A549 (cell line): ENCODE results near the gene SLC25A5. TPM values are rescaled to one million over a fixed set of nuclear protein-coding genes. Genes with fewer than 3 reads are reported as not detected.

Experiments
- ATAC-seq, 2 experiments: fragments of 200-7000 bp in 1 of 2; fragments of >200 bp in 1 of 2; cut with Nextera tagmentation in 1 of 2; cut with Tn5 transposase in 1 of 2; 3 replicates each; pipeline versions ENCODE4 v1.8.0 to v1.9.1; 2018 to 2020; ENCODE audit warnings: mild to moderate bottlenecking in 1 of 2, moderate library complexity in 1 of 2
- CTCF ChIA-PET: fragments of 300-600 bp; sonication (Branson Sonifier 250); formaldehyde crosslinking; extraction: SDS; loops from one replicate; lab custom pipeline; 2021; ENCODE audit warnings: antibody characterized with exemption, inconsistent platforms; lab: Yijun Ruan, JAX
- POLR2A ChIA-PET: fragments of 350-600 bp; formaldehyde crosslinking; extraction: SDS; loops from one replicate; lab custom pipeline; 2021; ENCODE audit warnings: antibody characterized with exemption, inconsistent platforms; lab: Yijun Ruan, JAX
- DNase-seq, 2 experiments: peaks; one replicate each; pipeline versions ENCODE4 v3.0.0 to v3.0.0-alpha.2; 2011 to 2016; ENCODE audit warnings: low read depth in 1 of 2, low spot score in 1 of 2
- FAIRE-seq: peaks from 2 replicates; lab custom pipeline; 2011; peaks lifted over from hg19 to GRCh38; lab: Jason Lieb, UNC
- H3K27ac ChIP-seq, 2 experiments: fragments of >200 bp; sonication (Bioruptor Twin); formaldehyde crosslinking; 3 replicates each; pipeline ENCODE4 v1.5.1; 2016 to 2017
- H3K4me1 ChIP-seq: fragments of >200 bp; sonication (Bioruptor Twin); formaldehyde crosslinking; 3 replicates; pipeline ENCODE4 v1.6.1; 2016
- H3K4me2 ChIP-seq: fragments of >200 bp; sonication (Bioruptor Twin); formaldehyde crosslinking; 3 replicates; pipeline ENCODE4 v1.6.1; 2016
- H3K4me3 ChIP-seq: fragments of >200 bp; sonication (Bioruptor Twin); formaldehyde crosslinking; 3 replicates; pipeline ENCODE4 v1.5.1; 2016
- H3K9me3 ChIP-seq: fragments of >200 bp; sonication (Bioruptor Twin); formaldehyde crosslinking; 3 replicates; pipeline ENCODE4 v1.6.1; 2016
- BHLHE40 ChIP-seq: IDR thresholded peaks from 2 replicates; pipeline ENCODE4 v1.6.1; 2012; ENCODE audit warnings: low read depth, low read length, inconsistent platforms
- CBX2 ChIP-seq: fragments of 200-600 bp; sonication (generic); IDR thresholded peaks from 2 replicates; pipeline ENCODE4 v1.6.1; 2016; ENCODE audit warnings: low read depth, mild to moderate bottlenecking, borderline replicate concordance
- CBX8 ChIP-seq: fragments of 200-600 bp; sonication (generic); IDR thresholded peaks from 2 replicates; pipeline ENCODE4 v1.6.1; 2016
- CEBPB ChIP-seq, 2 experiments: fragments of >200 bp in 1 of 2; sonication (Bioruptor Twin) in 1 of 2; formaldehyde crosslinking in 1 of 2; IDR thresholded peaks; 2 replicates each; pipeline ENCODE4 v1.6.1; 2012 to 2016
- CHD2 ChIP-seq: fragments of 150-350 bp; IDR thresholded peaks from 2 replicates; pipeline ENCODE4 v1.6.1; 2014; ENCODE audit warnings: low read length; ENCODE audit not compliant: partially characterized antibody
- E2F6 ChIP-seq: IDR thresholded peaks from 2 replicates; pipeline ENCODE4 v1.6.1; 2012; ENCODE audit warnings: low read depth, borderline replicate concordance
- HES2 ChIP-seq: fragments of >200 bp; sonication (Bioruptor Twin); formaldehyde crosslinking; IDR thresholded peaks from 2 replicates; pipeline ENCODE4 v1.6.1; 2016
- HOXB13 ChIP-seq: fragments of 250-450 bp; sonication (Bioruptor Pico); IDR thresholded peaks from 2 replicates; pipeline ENCODE4 v1.5.0; 2020; ENCODE audit warnings: low read depth, mild to moderate bottlenecking, moderate library complexity
- HOXB5 ChIP-seq: fragments of 250-450 bp; sonication (Bioruptor Pico); IDR thresholded peaks from 2 replicates; pipeline ENCODE4 v1.5.0; 2020; ENCODE audit warnings: mild to moderate bottlenecking, moderate library complexity
- JUN ChIP-seq, 2 experiments: fragments of >200 bp; sonication (Bioruptor Twin); formaldehyde crosslinking; IDR thresholded peaks; 2 replicates in 1 of 2; 3 replicates in 1 of 2; pipeline ENCODE4 v1.6.1; 2016 to 2017
- KDM1A ChIP-seq: fragments of 200-600 bp; sonication (generic); IDR thresholded peaks from 2 replicates; pipeline ENCODE4 v1.6.1; 2016; ENCODE audit warnings: low read depth, mild to moderate bottlenecking
- NR3C1 ChIP-seq: fragments of >200 bp; sonication (Bioruptor Twin); formaldehyde crosslinking; IDR thresholded peaks from 3 replicates; pipeline ENCODE4 v1.6.1; 2017
- POLR2A ChIP-seq: IDR thresholded peaks from 2 replicates; pipeline ENCODE4 v1.6.1; 2012; ENCODE audit warnings: mild to moderate bottlenecking, low read length
- RARB ChIP-seq: fragments of 250-450 bp; sonication (Bioruptor Pico); IDR thresholded peaks from 2 replicates; pipeline ENCODE4 v1.8.0; 2021; ENCODE audit warnings: mild to moderate bottlenecking, moderate library complexity
- RCOR1 ChIP-seq: fragments of 150-350 bp; IDR thresholded peaks from 2 replicates; pipeline ENCODE4 v1.6.1; 2014; ENCODE audit warnings: antibody characterized with exemption, low read length, low read depth
- RFX5 ChIP-seq: fragments of 450-650 bp; IDR thresholded peaks from 2 replicates; pipeline ENCODE4 v1.7.1; 2014; ENCODE audit warnings: antibody characterized with exemption, mild to moderate bottlenecking, moderate library complexity
- SMC3 ChIP-seq: fragments of >200 bp; sonication (Bioruptor Twin); formaldehyde crosslinking; IDR thresholded peaks from 3 replicates; pipeline ENCODE4 v1.6.1; 2018; ENCODE audit warnings: inconsistent platforms
- SREBF2 ChIP-seq: fragments of 450-650 bp; IDR thresholded peaks from 2 replicates; pipeline ENCODE4 v1.6.1; 2014; ENCODE audit warnings: mild to moderate bottlenecking, moderate library complexity
- ZFP36 ChIP-seq: fragments of 450-650 bp; IDR thresholded peaks from 2 replicates; pipeline ENCODE4 v1.6.1; 2014; ENCODE audit warnings: borderline replicate concordance; ENCODE audit not compliant: partially characterized antibody
- ZNF302 ChIP-seq: fragments of 250-450 bp; sonication (Bioruptor Pico); IDR thresholded peaks from 2 replicates; pipeline ENCODE4 v1.9.0; 2021; ENCODE audit warnings: inconsistent platforms, mild to moderate bottlenecking, moderate library complexity
- ZSCAN20 ChIP-seq: fragments of 250-450 bp; sonication (Bioruptor Pico); IDR thresholded peaks from 2 replicates; pipeline ENCODE4 v1.8.0; 2022; ENCODE audit warnings: mild to moderate bottlenecking, moderate library complexity
- WGBS: methylation state at CpG from one replicate; pipeline ENCODE4 v1.1.6; 2017; ENCODE audit errors: missing lambda C conversion rate; 5-methylcytosine and 5-hydroxymethylcytosine counted together
- polyA plus RNA-seq, 4 experiments: library from polyadenylated mRNA; depleted of rRNA in 3 of 4; stranded (reverse); fragments of >200 nt; fragmentation: RNase III in 1 of 4; extraction: RNeasy Plus Mini Kit Qiagen cat#74134 plus additional on column Dnase treatment in 1 of 4; gene quantifications; 2 replicates in 3 of 4; 3 replicates in 1 of 4; pipeline ENCODE4 v1.2.3, GENCODE V29; 2011 to 2017
- TF ChIP-seq, protein P1 (sequence below): fragments of 150-350 bp; IDR thresholded peaks from 2 replicates; pipeline ENCODE4 v1.6.1; 2014; ENCODE audit warnings: low read depth, mild to moderate bottlenecking, low read length
- TF ChIP-seq, protein P2 (sequence below): fragments of >200 bp; sonication (Bioruptor Twin); formaldehyde crosslinking; IDR thresholded peaks from 3 replicates; pipeline ENCODE4 v1.6.1; 2016
- TF ChIP-seq, protein P3 (sequence below): fragments of 450-650 bp; IDR thresholded peaks from 2 replicates; pipeline ENCODE4 v1.6.1; 2014; ENCODE audit warnings: antibody characterized with exemption
- TF ChIP-seq, protein P4 (sequence below): fragments of 250-450 bp; sonication (Bioruptor Pico); IDR thresholded peaks from 2 replicates; pipeline ENCODE4 v1.5.0; 2020; ENCODE audit warnings: low read depth, mild to moderate bottlenecking, moderate library complexity
- TF ChIP-seq, protein P5 (sequence below): fragments of 250-450 bp; sonication (Bioruptor Pico); IDR thresholded peaks from 2 replicates; pipeline ENCODE4 v1.5.0; 2021; ENCODE audit warnings: mild to moderate bottlenecking, moderate library complexity, borderline replicate concordance

Gene SLC25A5
- polyA plus RNA-seq, 2 of the 4 experiments (the other 2 are of a cell fraction) = 625 to 739 TPM

DNA sequence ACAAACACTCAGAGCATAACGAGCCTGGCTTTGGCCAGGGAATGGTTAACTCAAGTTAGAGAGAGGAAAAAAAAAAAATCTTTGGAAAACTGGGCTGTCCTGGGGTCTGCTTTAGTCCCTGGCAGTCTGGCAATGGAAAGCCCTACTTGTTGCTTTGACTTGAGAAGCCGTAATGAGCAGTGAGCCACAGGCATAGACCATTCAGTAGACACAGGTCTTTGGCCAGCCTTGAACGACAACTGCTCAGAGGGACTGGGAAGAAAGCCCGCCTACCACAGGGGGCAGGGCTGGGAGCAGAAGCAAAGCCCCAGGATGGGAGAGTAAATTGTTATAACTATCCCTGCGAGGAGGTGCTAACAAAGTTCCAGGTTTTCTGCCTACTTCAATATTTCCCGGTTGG lies 43.2 kb upstream of the SLC25A5 start:
- FAIRE-seq = no peak
- H3K9me3 ChIP-seq = no peaks in the 10 kb centered on the region
- no peak overlapping the region for H3K4me3 ChIP-seq
- H3K4me1 ChIP-seq = peaks cover 25% of the 10 kb centered on the region
- DNase-seq = no peak
- TF ChIP-seq HOXB13 (CRISPR knock-in tag) (no peak), CBX8 (no peak), RARB (CRISPR knock-in tag) (no peak), POLR2A (no peak), ZNF302 (CRISPR knock-in tag) (no peak), CBX2 (no peak), ZFP36 (no peak), RCOR1 (no peak), SREBF2 (no peak), JUN (IDR thresholded peaks at IDR 0.05) (no peak), BHLHE40 (no peak), CEBPB (IDR thresholded peaks at IDR 0.05) (no peak), ZSCAN20 (CRISPR knock-in tag) (no peak), SMC3 (no peak), KDM1A (no peak), CHD2 (no peak), RFX5 (no peak)
- TF ChIP-seq, protein P1, sequence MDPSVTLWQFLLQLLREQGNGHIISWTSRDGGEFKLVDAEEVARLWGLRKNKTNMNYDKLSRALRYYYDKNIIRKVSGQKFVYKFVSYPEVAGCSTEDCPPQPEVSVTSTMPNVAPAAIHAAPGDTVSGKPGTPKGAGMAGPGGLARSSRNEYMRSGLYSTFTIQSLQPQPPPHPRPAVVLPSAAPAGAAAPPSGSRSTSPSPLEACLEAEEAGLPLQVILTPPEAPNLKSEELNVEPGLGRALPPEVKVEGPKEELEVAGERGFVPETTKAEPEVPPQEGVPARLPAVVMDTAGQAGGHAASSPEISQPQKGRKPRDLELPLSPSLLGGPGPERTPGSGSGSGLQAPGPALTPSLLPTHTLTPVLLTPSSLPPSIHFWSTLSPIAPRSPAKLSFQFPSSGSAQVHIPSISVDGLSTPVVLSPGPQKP = no peak
- TF ChIP-seq, protein P2, sequence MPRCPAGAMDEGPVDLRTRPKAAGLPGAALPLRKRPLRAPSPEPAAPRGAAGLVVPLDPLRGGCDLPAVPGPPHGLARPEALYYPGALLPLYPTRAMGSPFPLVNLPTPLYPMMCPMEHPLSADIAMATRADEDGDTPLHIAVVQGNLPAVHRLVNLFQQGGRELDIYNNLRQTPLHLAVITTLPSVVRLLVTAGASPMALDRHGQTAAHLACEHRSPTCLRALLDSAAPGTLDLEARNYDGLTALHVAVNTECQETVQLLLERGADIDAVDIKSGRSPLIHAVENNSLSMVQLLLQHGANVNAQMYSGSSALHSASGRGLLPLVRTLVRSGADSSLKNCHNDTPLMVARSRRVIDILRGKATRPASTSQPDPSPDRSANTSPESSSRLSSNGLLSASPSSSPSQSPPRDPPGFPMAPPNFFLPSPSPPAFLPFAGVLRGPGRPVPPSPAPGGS = no peak
- TF ChIP-seq, protein P3, sequence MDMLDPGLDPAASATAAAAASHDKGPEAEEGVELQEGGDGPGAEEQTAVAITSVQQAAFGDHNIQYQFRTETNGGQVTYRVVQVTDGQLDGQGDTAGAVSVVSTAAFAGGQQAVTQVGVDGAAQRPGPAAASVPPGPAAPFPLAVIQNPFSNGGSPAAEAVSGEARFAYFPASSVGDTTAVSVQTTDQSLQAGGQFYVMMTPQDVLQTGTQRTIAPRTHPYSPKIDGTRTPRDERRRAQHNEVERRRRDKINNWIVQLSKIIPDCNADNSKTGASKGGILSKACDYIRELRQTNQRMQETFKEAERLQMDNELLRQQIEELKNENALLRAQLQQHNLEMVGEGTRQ = no peak
- CTCF ChIA-PET = no interaction called here
- H3K27ac ChIP-seq = no peak overlapping the region
- 81% methylated on average over 6 of the region's 6 CpGs for WGBS
- no peak overlapping the region for H3K4me2 ChIP-seq
- peak in 1 of 2 experiments; percentile 45; a peak in 2 of 6 replicates for ATAC-seq
- POLR2A ChIA-PET = no interaction called here

DNA sequence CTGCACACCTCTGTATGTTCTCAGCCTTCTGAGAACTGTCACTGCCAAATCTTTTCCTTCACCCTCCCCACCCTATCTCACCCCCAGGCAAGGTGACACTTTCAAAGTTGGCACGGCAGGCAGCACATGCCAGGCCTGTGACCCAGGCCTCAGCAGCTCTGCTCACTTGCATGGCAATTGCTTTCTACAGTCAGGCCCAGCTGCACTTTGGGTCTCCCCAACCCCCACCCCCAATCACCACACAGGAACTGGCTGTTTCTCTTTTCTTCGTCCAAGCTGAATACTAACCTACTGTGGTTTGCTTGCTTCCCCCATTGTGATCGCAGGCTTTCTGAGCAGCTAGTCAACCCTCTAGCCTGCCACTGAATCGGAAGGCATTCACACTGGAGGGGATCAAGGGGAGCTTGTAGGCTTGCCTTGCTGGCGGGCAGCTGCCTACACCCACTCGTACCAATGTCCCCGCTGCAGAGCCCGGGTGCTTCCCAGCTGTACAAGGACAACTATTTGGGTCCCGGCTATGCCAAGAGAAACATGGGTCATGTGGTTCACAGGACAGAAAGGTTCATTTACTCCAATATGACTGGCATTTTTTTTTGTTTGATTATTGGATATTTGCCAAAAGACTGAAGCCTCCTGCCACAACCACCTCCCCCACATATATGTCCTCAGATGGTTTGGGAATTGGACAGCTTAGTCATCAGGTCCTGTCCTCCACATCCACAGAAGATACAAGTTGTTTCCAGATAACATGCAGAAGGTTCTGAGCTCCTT lies 41.0 kb upstream of the SLC25A5 start:
- Histone ChIP-seq H3K4me3 (no peak overlapping the region), H3K9me3 (no peaks in the 10 kb centered on the region), H3K27ac (peak overlapping the region; percentile 22 to 52; a peak in 4 of 6 replicates), H3K4me1 (peaks cover 25% of the 10 kb centered on the region), H3K4me2 (peak overlapping the region; percentile 39; the same call in 2 of the 3 replicates)
- WGBS = 89% methylated on average over 9 of the region's 9 CpGs
- TF ChIP-seq RFX5 = no peak
- POLR2A ChIA-PET = interaction anchor here (0.9 kb wide), 1 partner anchor 41 kb away, joined by 3 read pairs; the partner anchor contains the start of gene SLC25A5
- CTCF ChIA-PET = interaction anchor here (1.2 kb wide), 1 partner anchor 9 kb away, joined by 3 read pairs; no protein-coding TSS in a partner anchor
- ATAC-seq (peak in 1 of 2 experiments; percentile 31; a peak in 3 of 6 replicates), DNase-seq (peak in 1 of 2 experiments; percentile 19), FAIRE-seq (no peak)

DNA sequence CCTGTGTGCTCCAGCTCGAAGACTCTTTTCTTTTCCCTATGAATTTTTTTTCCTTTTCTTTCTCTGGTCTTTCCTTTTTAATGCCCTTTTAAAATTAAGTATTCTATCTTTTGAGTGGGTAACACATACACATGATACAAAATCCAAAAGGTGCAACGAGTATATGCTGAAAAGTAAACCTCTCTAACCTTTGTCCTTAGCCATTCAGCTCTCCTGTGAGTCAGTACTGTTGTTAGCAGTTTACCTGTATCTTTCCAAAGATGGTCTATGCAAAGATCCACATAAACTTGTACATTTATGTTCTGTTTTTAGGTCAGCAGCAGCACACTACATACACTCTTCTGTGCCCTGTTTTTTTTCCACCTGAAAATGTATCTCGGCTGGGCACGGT lies 40.5 kb upstream of the SLC25A5 start:
- CTCF ChIA-PET = no interaction called here
- TF ChIP-seq CEBPB (IDR thresholded peaks at IDR 0.05) = no peak
- no peak for TF ChIP-seq E2F6
- TF ChIP-seq KDM1A = no peak
- TF ChIP-seq, protein P4, sequence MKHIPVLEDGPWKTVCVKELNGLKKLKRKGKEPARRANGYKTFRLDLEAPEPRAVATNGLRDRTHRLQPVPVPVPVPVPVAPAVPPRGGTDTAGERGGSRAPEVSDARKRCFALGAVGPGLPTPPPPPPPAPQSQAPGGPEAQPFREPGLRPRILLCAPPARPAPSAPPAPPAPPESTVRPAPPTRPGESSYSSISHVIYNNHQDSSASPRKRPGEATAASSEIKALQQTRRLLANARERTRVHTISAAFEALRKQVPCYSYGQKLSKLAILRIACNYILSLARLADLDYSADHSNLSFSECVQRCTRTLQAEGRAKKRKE (CRISPR knock-in tag) = no peak
- no peak for TF ChIP-seq CBX2
- no peak for TF ChIP-seq RARB (CRISPR knock-in tag)
- TF ChIP-seq HES2 = no peak
- TF ChIP-seq RCOR1 = no peak
- no peak for TF ChIP-seq HOXB5 (CRISPR knock-in tag)
- TF ChIP-seq NR3C1 = no peak
- TF ChIP-seq, protein P5, sequence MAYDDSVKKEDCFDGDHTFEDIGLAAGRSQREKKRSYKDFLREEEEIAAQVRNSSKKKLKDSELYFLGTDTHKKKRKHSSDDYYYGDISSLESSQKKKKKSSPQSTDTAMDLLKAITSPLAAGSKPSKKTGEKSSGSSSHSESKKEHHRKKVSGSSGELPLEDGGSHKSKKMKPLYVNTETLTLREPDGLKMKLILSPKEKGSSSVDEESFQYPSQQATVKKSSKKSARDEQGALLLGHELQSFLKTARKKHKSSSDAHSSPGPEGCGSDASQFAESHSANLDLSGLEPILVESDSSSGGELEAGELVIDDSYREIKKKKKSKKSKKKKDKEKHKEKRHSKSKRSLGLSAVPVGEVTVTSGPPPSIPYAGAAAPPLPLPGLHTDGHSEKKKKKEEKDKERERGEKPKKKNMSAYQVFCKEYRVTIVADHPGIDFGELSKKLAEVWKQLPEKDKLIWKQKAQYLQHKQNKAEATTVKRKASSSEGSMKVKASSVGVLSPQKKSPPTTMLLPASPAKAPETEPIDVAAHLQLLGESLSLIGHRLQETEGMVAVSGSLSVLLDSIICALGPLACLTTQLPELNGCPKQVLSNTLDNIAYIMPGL (CRISPR knock-in tag) = no peak

More for the DNA sequence above, 40.5 kb upstream of the SLC25A5 start:
- peak overlapping the region; percentile 39; the same call in 2 of the 3 replicates for H3K4me2 ChIP-seq
- H3K4me1 ChIP-seq = peaks cover 25% of the 10 kb centered on the region
- POLR2A ChIA-PET = interaction anchor here (0.9 kb wide), 1 partner anchor 40 kb away, joined by 3 read pairs; the partner anchor contains the start of gene SLC25A5
- H3K4me3 ChIP-seq = no peak overlapping the region
- ATAC-seq (no peak), DNase-seq (no peak), FAIRE-seq (no peak)
- no peak overlapping the region for H3K27ac ChIP-seq
- 83% methylated on average over 4 of the region's 4 CpGs for WGBS
- H3K9me3 ChIP-seq = no peaks in the 10 kb centered on the region
